Measurements from ENCODE around the gene DLL3.

The DLL3 gene

GRCh38 chr19:39469036-39469435 lies 29.7 kb upstream of the DLL3 start:
- no peak overlapping the region for H3K4me3 ChIP-seq (ENCODE audit: control insufficient read depth, low read depth, low read length)
- DNase-seq (ENCODE audit: low read depth): no peak
- TF ChIP-seq, protein P1, sequence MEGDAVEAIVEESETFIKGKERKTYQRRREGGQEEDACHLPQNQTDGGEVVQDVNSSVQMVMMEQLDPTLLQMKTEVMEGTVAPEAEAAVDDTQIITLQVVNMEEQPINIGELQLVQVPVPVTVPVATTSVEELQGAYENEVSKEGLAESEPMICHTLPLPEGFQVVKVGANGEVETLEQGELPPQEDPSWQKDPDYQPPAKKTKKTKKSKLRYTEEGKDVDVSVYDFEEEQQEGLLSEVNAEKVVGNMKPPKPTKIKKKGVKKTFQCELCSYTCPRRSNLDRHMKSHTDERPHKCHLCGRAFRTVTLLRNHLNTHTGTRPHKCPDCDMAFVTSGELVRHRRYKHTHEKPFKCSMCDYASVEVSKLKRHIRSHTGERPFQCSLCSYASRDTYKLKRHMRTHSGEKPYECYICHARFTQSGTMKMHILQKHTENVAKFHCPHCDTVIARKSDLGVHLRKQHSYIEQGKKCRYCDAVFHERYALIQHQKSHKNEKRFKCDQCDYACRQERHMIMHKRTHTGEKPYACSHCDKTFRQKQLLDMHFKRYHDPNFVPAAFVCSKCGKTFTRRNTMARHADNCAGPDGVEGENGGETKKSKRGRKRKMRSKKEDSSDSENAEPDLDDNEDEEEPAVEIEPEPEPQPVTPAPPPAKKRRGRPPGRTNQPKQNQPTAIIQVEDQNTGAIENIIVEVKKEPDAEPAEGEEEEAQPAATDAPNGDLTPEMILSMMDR (IDR thresholded peaks at IDR 0.05; ENCODE audit: control insufficient read depth, insufficient read depth, low read depth, low read length, missing control alignments): no peak

- TF ChIP-seq, protein P1 (IDR thresholded peaks at IDR 0.05; ENCODE audit: control insufficient read depth, insufficient read depth, low read depth, low read length, missing control alignments): no peak
- no peak for DNase-seq (ENCODE audit: low read depth)
- no peak overlapping the region for H3K4me3 ChIP-seq (ENCODE audit: control insufficient read depth, low read depth, low read length)
Observed at GRCh38 chr19:39469567-39469966, 29.2 kb upstream of the DLL3 start.

GRCh38 chr19:39470724-39471339 lies 27.9 kb upstream of the DLL3 start:
- no peak overlapping the region for H3K4me3 ChIP-seq (ENCODE audit: control insufficient read depth, low read depth, low read length)
- TF ChIP-seq, protein P1 (IDR thresholded peaks at IDR 0.05; ENCODE audit: control insufficient read depth, insufficient read depth, low read depth, low read length, missing control alignments): no peak

GRCh38 chr19:39471756-39472536 lies 26.8 kb upstream of the DLL3 start:
- no peak for DNase-seq (ENCODE audit: low read depth)
- TF ChIP-seq, protein P1 (IDR thresholded peaks at IDR 0.05; ENCODE audit: control insufficient read depth, insufficient read depth, low read depth, low read length, missing control alignments): no peak
- H3K4me3 ChIP-seq (ENCODE audit: control insufficient read depth, low read depth, low read length): no peak overlapping the region

More at GRCh38 chr19:39470724-39471339, 27.9 kb upstream of the DLL3 start:
- DNase-seq (ENCODE audit: low read depth): no peak

GRCh38 chr19:39472746-39473442 lies 25.9 kb upstream of the DLL3 start:
- DNase-seq (ENCODE audit: low read depth): no peak
- TF ChIP-seq, protein P1 (IDR thresholded peaks at IDR 0.05; ENCODE audit: control insufficient read depth, insufficient read depth, low read depth, low read length, missing control alignments): no peak
- H3K4me3 ChIP-seq (ENCODE audit: control insufficient read depth, low read depth, low read length): no peak overlapping the region

DNA sequence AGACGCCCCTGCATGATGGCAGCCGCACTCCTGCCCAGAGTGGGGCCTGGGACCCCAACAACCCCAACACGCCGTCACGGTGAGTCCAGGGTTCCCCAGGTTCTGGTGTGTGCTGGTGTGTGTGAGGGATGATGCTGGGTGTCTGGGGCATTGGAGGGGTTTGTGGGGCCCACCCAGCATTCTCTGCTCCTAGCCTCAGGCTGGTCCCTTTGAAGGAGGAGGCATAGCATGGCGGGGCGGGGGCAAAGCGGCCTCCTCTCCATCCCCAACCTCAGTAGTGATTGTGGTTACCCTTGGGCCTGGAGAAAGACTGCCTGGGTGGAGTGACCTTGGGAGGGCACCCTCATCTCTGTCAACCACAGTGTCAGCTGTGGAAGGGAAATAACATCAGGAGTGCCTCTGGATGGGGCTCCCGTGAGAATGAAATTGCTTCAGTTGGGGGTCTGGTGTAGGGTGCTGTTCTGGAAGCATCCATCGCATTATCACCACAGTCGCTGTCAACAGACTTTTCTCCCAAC lies 25.2 kb upstream of the DLL3 start:
- no peak overlapping the region for H3K4me3 ChIP-seq (ENCODE audit: control insufficient read depth, low read depth, low read length)
- TF ChIP-seq, protein P1 (IDR thresholded peaks at IDR 0.05; ENCODE audit: control insufficient read depth, insufficient read depth, low read depth, low read length, missing control alignments): no peak

More for the DNA sequence above, 25.2 kb upstream of the DLL3 start:
- no peak for DNase-seq (ENCODE audit: low read depth)
